Nephron progenitor cell (in vitro differentiated cells): ENCODE results near the gene PCDHAC2.

ENCODE experiments used
- DNase-seq: peaks from one replicate; pipeline ENCODE4 v3.0.0; 2021
- H3K27ac Mint-ChIP-seq: 2 replicates; pipeline ENCODE4 v1.8.0; 2021; ENCODE audit warnings: mild to moderate bottlenecking, moderate library complexity, mixed read lengths
- H3K27me3 Mint-ChIP-seq: 2 replicates; pipeline ENCODE4 v1.8.0; 2021; ENCODE audit warnings: mild to moderate bottlenecking, low read depth, mixed read lengths; ENCODE audit not compliant: poor library complexity
- H3K36me3 Mint-ChIP-seq: 2 replicates; pipeline ENCODE4 v1.8.0; 2021; ENCODE audit warnings: low read depth, mixed read lengths
- H3K4me1 Mint-ChIP-seq: 2 replicates; pipeline ENCODE4 v1.8.0; 2021; ENCODE audit warnings: mixed read lengths
- H3K4me3 Mint-ChIP-seq: 2 replicates; pipeline ENCODE4 v1.8.0; 2021; ENCODE audit warnings: mild to moderate bottlenecking, moderate library complexity, mixed read lengths
- H3K9me3 Mint-ChIP-seq: 2 replicates; pipeline ENCODE4 v1.8.0; 2021; ENCODE audit warnings: mild to moderate bottlenecking, moderate library complexity, mixed read lengths
- CTCF ChIP-seq: fragments of 200-600 bp; sonication (generic); IDR thresholded peaks from 2 replicates; pipeline ENCODE4 v1.5.0; 2021; ENCODE audit warnings: antibody characterized with exemption

The PCDHAC2 gene

DNA sequence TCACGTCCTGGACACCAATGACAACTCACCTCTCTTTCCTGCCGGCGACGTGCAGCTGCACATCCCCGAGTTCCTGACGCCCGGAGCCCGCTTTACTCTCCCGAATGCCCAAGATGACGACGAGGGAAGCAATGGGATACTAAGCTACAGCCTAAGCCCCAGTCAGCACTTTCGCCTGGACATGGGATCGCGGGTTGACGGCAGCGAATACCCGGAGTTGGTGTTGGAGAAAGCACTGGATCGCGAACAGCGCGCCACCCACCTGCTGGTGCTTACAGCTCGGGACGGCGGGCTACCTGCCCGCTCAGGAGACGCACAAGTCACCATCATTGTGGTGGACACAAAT lies 39.1 kb upstream of the PCDHAC2 start:
- no peak for DNase-seq
- H3K4me3 Mint-ChIP-seq = peak overlapping the region; percentile 81
- peaks cover 22% of the 10 kb centered on the region for H3K4me1 Mint-ChIP-seq
- H3K9me3 Mint-ChIP-seq = no peaks in the 10 kb centered on the region
- H3K36me3 Mint-ChIP-seq = peaks cover 9% of the 10 kb centered on the region
- no peak for TF ChIP-seq CTCF
- H3K27me3 Mint-ChIP-seq = peaks cover 62% of the 10 kb centered on the region
- no peak overlapping the region for H3K27ac Mint-ChIP-seq

- no peak for DNase-seq
Observed at GRCh38 chr5:140934964-140935606, 31.2 kb upstream of the PCDHAC2 start.

DNA sequence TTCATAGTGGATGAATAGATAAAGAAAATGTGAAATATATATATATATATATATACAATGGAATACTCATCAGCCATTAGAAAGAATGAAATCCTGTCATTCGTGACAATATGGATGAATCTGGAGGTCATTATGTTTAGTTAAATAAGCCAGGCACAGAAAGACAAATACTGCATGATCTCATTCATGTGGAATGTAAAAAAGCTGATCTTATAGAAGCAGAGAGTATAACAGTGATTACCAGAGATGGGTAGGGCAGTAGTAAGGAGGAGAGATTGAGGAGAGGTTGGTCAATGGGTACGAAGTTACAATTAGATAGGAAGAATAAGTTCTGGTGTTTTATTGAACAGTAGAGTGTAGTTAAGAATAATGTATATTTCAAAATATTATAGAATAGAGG lies 19.7 kb upstream of the PCDHAC2 start:
- Mint-ChIP-seq H3K9me3 (peaks cover 26% of the 10 kb centered on the region), H3K4me1 (no peaks in the 10 kb centered on the region), H3K36me3 (peaks cover 25% of the 10 kb centered on the region), H3K27ac (no peak overlapping the region), H3K27me3 (peaks cover 5% of the 10 kb centered on the region), H3K4me3 (no peak overlapping the region)
- no peak for DNase-seq
- no peak for TF ChIP-seq CTCF

More at GRCh38 chr5:140934964-140935606, 31.2 kb upstream of the PCDHAC2 start:
- Mint-ChIP-seq H3K9me3 (no peaks in the 10 kb centered on the region), H3K4me1 (no peaks in the 10 kb centered on the region), H3K27me3 (no peaks in the 10 kb centered on the region), H3K27ac (no peak overlapping the region), H3K4me3 (no peak overlapping the region), H3K36me3 (no peaks in the 10 kb centered on the region)
- TF ChIP-seq CTCF = no peak

DNA sequence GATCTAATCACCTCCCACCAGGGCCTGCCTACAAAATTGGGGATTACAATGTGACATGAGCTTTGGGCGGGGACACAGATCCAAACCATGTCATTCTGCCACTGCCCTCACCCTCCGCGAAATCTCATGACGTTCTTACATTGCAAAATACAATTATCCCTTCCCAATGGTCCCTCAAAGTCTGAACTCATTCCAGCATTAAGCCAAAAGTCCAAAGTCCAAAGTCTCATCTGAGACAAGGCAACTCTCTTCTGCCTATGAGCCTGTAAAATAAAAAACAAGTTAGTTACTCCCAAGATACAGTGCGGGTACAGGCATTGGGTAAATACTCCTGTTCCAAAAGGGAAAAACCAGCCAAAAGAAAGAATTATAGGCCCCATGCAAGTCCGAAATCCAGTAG lies 14.6 kb upstream of the PCDHAC2 start:
- no peak overlapping the region for H3K4me3 Mint-ChIP-seq
- no peak for DNase-seq
- H3K27me3 Mint-ChIP-seq = no peaks in the 10 kb centered on the region
- H3K36me3 Mint-ChIP-seq = peaks cover 26% of the 10 kb centered on the region
- no peak overlapping the region for H3K27ac Mint-ChIP-seq
- no peak for TF ChIP-seq CTCF
- peaks cover 36% of the 10 kb centered on the region for H3K9me3 Mint-ChIP-seq
- H3K4me1 Mint-ChIP-seq = no peaks in the 10 kb centered on the region

DNA sequence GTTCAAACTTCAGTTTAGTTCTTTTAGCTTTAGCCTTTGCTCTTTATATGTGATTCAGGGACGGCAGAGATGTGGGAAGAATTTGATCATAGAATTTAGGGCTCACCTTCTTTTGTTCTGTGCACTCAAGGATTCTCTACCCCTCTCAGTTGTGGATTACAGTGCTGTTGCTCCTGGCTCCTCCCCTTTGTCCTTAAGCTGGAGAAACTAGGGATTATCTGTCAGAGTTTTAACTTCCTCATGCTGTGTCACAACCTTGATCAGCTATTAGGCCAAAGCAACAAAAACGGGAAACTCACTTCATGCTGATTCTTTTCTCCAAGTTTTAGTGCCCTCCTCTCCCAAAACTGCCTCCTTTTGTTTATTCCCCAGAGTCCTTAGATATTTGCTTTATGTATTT lies 13.0 kb upstream of the PCDHAC2 start:
- H3K4me1 Mint-ChIP-seq = no peaks in the 10 kb centered on the region
- H3K4me3 Mint-ChIP-seq = no peak overlapping the region
- DNase-seq = no peak
- peaks cover 26% of the 10 kb centered on the region for H3K36me3 Mint-ChIP-seq
- TF ChIP-seq CTCF = no peak
- no peaks in the 10 kb centered on the region for H3K27me3 Mint-ChIP-seq
- no peak overlapping the region for H3K27ac Mint-ChIP-seq
- peaks cover 36% of the 10 kb centered on the region for H3K9me3 Mint-ChIP-seq

DNA sequence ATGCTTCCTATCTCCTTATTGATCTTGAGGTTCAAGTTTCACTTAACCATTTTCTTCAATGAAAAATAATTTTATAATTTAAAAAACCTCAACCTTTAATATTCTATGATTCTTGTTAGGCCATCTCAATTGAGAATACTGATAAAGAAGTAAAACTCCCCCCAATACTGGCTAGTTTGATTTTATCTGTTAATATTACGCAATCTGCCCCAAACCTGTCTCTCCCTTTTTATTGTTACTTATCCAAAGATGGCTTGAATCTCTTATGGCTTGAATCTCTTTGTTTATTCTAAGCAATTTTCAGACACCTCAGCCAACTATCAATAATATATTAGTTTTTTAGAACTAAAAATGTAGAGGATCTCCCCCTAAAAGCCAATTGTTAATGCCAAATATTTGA lies 4.1 kb upstream of the PCDHAC2 start:
- Mint-ChIP-seq H3K36me3 (no peaks in the 10 kb centered on the region), H3K4me3 (no peak overlapping the region), H3K9me3 (no peaks in the 10 kb centered on the region), H3K27ac (no peak overlapping the region), H3K4me1 (peaks cover 21% of the 10 kb centered on the region), H3K27me3 (peaks cover 38% of the 10 kb centered on the region)
- DNase-seq = no peak
- TF ChIP-seq CTCF = no peak
